Thyroid gland (tissue), 4 donors: Measurements from ENCODE around the gene IFT43.

Source experiments
- POLR2A ChIP-seq, 2 donors: fragments of 450-650 bp; IDR thresholded peaks; one replicate each; pipeline ENCODE4 v1.6.1; 2017; ENCODE audit warnings: antibody characterized with exemption in 2 of 2, mild to moderate bottlenecking in 2 of 2, moderate library complexity in 1 of 2
- TF ChIP-seq, protein P1 (sequence below), 6 experiments: fragments of 200-600 bp in 3 of 6; fragments of 450-650 bp in 3 of 6; sonication (generic) in 3 of 6; IDR thresholded peaks; one replicate each; pipeline ENCODE4 v1.5.1; 2016 to 2019; ENCODE audit warnings: antibody characterized with exemption in 6 of 6, mild to moderate bottlenecking in 2 of 6, inconsistent platforms in 1 of 6, moderate library complexity in 1 of 6

DNA sequence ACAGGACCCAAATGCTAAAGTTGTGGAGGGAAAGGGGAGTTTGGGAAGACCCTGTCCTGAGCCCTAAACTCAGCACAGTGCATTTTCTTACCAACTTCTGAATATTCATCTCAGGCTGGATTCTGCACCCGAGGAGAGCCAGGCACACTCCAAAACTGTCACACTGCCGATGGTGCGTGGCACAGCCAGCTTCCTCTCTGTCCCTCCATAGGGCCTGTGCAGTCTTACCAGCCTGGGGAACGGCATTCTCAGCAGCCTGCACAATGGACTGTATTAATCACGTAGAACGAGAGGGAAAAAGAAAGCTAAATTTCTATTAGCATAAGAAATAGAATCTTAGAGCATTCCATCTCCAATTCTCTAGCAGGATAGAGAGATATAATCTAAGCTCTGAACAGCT lies 94.9 kb downstream of the IFT43 start:
- TF ChIP-seq POLR2A (IDR thresholded peaks at IDR 0.05): no peak
- TF ChIP-seq, protein P1, sequence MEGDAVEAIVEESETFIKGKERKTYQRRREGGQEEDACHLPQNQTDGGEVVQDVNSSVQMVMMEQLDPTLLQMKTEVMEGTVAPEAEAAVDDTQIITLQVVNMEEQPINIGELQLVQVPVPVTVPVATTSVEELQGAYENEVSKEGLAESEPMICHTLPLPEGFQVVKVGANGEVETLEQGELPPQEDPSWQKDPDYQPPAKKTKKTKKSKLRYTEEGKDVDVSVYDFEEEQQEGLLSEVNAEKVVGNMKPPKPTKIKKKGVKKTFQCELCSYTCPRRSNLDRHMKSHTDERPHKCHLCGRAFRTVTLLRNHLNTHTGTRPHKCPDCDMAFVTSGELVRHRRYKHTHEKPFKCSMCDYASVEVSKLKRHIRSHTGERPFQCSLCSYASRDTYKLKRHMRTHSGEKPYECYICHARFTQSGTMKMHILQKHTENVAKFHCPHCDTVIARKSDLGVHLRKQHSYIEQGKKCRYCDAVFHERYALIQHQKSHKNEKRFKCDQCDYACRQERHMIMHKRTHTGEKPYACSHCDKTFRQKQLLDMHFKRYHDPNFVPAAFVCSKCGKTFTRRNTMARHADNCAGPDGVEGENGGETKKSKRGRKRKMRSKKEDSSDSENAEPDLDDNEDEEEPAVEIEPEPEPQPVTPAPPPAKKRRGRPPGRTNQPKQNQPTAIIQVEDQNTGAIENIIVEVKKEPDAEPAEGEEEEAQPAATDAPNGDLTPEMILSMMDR (IDR thresholded peaks at IDR 0.05): no peak
